ENCODE data around the gene KATNA1. TPM values are rescaled to one million over a fixed set of nuclear protein-coding genes. Genes with fewer than 3 reads are reported as not detected.

The KATNA1 gene
- total RNA-seq, 1 experiment from 2014 or later = 20.6 TPM

- Histone ChIP-seq H3K4me3 (replicated peaks in 1 of 2; ENCODE audit: low read depth in 1 of 2, low read length in 2 of 2) (no peak overlapping the region), H3K79me2 (ENCODE audit: insufficient read depth, low read length) (peaks cover 96% of the 10 kb centered on the region), H3K36me3 (ENCODE audit: control insufficient read depth in 1 of 2, insufficient read depth in 2 of 2, low read length in 2 of 2) (peaks cover 9 to 13% of the 10 kb centered on the region in 2 experiments; a peak in 2 of 4 replicates), H3K27ac (ENCODE audit: low read depth, low read length) (no peak overlapping the region), H3K4me2 (ENCODE audit: low read length) (no peak overlapping the region), H3K9me3 (ENCODE audit: control insufficient read depth in 1 of 2, insufficient read depth in 1 of 2, low read depth in 1 of 2, low read length in 2 of 2) (no peaks in the 10 kb centered on the region), H4K20me1 (ENCODE audit: insufficient read depth) (peaks cover 9% of the 10 kb centered on the region; the same call in 1 of the 2 replicates), H3K27me3 (ENCODE audit: insufficient read depth, low read length) (no peaks in the 10 kb centered on the region), H3K4me1 (ENCODE audit: control insufficient read depth in 1 of 2, insufficient read depth in 2 of 2, low read length in 2 of 2) (no peaks in the 10 kb centered on the region), H3K9me2 (ENCODE audit: insufficient read depth) (no peaks in the 10 kb centered on the region), H2AFZ (ENCODE audit: low read depth, low read length, poor library complexity, severe bottlenecking) (no peak overlapping the region), H3K9ac (ENCODE audit: low read length) (no peak overlapping the region)
- TF ChIP-seq ATF3 (IDR thresholded peaks at IDR 0.05) (no peak), SIN3A (IDR thresholded peaks at IDR 0.05; ENCODE audit: low read depth) (no peak), YY1 (IDR thresholded peaks at IDR 0.05; ENCODE audit: extremely low read depth, insufficient replicate concordance, low read depth, low read length) (no peak), RAD21 (IDR thresholded peaks at IDR 0.05; ENCODE audit: low read depth) (no peak), POLR2AphosphoS5 (IDR thresholded peaks at IDR 0.05; ENCODE audit: low read depth, low read length) (no peak), ELF1 (IDR thresholded peaks at IDR 0.05; ENCODE audit: borderline replicate concordance, low read depth) (no peak), JUND (IDR thresholded peaks at IDR 0.05) (no peak), POLR2A (IDR thresholded peaks at IDR 0.05; ENCODE audit: borderline replicate concordance, extremely low read depth, insufficient read depth, insufficient read length) (no peak), ZFX (IDR thresholded peaks at IDR 0.05) (no peak), CTCF (IDR thresholded peaks at IDR 0.05 in 2 of 3, conservative IDR thresholded peaks at IDR 0.05 in 1 of 3; ENCODE audit: borderline replicate concordance in 1 of 3, insufficient read depth in 1 of 3, low read depth in 2 of 3, low read length in 2 of 3) (no peak), ZBTB33 (IDR thresholded peaks at IDR 0.05; ENCODE audit: extremely low read depth, insufficient replicate concordance, low read length) (no peak), SP1 (IDR thresholded peaks at IDR 0.05; ENCODE audit: low read depth) (no peak), EZH2 (IDR thresholded peaks at IDR 0.05) (no peak), FOSL1 (IDR thresholded peaks at IDR 0.05; ENCODE audit: low read depth) (no peak), REST (IDR thresholded peaks at IDR 0.05; ENCODE audit: low read depth) (no peak), SRF (IDR thresholded peaks at IDR 0.05; ENCODE audit: low read depth) (no peak), CEBPB (IDR thresholded peaks at IDR 0.05; ENCODE audit: low read depth) (no peak), EGR1 (IDR thresholded peaks at IDR 0.05; ENCODE audit: low read depth) (no peak), EZH2phosphoT487 (IDR thresholded peaks at IDR 0.05; ENCODE audit: borderline replicate concordance) (no peak)
- intact Hi-C loops (cut with micrococcal nuclease) = no loop called here
- no TSS peak for BruUV-seq (replicated peaks)
- ChIA-PET POLR2A (no interaction called here), CTCF (no interaction called here), RAD21 (ENCODE audit: low non-redundant PET in 1 of 2, low total read pairs in 2 of 2, uncharacterized antibody in 2 of 2, unreplicated experiment in 2 of 2) (no interaction called here)
- DNase-seq (ENCODE audit: low read depth, low spot score) (no peak), ATAC-seq (no peak)
Observed at GRCh38 chr6:149696901-149697300, 48.4 kb upstream of the KATNA1 start.
